ENCODE results near the gene ABTB1. TPM values are rescaled to one million over a fixed set of nuclear protein-coding genes. Genes with fewer than 3 reads are reported as not detected.
A peak's percentile ranks its signal among the peaks of the same experiment; 100 is the strongest.

Gene ABTB1
- 98.8 TPM for total RNA-seq

DNA sequence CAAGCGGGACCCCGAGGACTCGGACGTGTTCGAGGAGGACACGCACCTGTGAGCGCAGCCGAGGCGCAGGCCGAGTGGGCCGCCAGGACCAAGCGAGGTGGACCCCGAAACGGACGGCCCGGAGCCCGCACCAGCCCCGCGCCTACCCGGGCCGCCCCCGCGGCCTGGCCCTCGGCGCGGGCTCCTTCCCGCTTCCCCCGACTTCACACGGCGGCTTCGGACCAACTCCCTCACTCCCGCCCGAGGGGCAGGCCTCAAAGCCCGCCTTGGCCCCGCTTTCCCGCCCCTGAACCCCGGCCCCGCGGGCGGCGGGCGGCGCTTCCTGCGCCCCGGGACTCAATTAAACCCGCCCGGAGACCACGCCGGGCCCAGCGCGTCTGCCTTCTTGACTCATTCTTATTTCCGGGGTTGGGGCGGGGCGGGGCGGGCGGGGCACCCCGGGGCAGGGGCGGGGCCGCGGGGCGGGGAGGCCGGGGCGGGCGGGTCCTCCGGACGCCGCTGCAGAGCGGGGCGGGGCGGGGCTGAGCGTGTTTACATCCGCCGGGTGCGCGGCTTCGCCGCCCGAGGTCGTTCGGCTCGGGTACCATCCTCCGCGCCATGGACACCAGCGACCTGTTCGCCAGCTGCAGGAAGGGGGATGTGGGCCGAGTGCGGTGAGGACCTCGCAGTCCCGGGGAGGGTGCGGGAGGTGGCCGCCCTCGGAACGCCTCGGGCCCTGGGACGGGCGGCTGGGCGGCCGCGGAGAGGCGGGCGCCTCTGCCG lies at the start of gene ABTB1:
ABTB1 (plus strand) TSS at position 524 of the 762 bp plus-strand sequence; CDS start at position 598, 74 bp downstream.
- DNase-seq (ENCODE audit: low spot score) (peak; percentile 93), ATAC-seq (peak; percentile 82)
- intact Hi-C loops (cut with DNase I) = no loop called here

DNA sequence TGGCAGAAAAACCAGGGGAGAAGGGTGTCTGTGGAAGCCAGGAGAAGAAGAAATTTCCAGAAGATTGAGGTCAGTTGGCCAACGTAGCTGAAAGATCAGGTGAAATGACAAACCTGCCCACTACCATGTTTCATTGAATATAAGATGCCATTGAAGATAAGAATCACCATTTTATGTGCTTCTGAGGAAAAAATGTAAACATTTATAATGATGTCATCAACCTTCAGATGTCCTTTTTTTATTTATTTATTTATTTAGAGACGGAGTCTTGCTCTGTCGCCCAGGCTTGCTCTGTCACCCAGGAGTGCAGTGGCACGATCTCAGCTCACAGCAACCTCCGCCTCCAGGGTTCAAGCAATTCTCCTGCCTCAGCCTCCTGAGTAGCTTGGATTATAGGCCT lies 48.7 kb upstream of the ABTB1 start:
- intact Hi-C loops (cut with DNase I) = no loop called here
- no peak for DNase-seq (ENCODE audit: low spot score)
- no peak for ATAC-seq

DNA sequence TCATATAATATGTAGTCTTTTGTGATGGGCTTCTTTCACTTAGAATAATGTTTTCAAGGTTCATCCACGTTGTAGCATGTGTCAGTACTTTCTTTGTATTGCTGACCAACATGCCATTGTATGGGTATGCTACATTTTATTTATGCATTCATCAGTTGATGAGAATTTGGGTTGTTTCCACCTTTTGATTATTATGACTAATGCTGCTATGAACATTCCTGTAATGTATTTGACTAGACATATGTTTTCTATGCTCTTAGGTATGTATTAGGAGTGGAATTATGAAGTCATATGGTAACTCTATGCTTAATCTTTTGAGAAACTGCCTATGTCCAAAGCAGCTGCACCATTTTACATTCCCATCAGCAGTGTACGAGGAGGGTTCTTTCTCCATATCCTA lies 46.9 kb upstream of the ABTB1 start:
- ATAC-seq = no peak
- DNase-seq (ENCODE audit: low spot score) = no peak
- intact Hi-C loops (cut with DNase I) = no loop called here

DNA sequence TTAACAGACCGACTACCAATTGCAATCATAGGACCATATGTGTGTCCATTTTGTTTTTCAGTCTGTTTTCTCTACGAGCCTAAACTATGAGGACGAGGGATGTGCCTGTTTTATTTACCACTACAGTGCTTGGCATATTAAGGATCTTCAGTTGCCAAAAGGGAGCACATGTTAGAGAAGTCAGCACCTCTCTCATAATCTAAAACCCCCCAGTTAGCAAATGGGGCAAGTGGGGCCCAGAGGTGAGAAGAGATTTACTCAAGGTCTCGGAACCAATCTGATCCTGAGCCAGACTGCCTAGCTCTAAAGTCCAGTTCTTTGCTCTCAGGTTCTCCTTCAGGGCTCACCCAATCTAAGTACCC lies 44.3 kb upstream of the ABTB1 start:
- no peak for DNase-seq (ENCODE audit: low spot score)
- intact Hi-C loops (cut with DNase I) = no loop called here
- peak; percentile 36 for ATAC-seq

DNA sequence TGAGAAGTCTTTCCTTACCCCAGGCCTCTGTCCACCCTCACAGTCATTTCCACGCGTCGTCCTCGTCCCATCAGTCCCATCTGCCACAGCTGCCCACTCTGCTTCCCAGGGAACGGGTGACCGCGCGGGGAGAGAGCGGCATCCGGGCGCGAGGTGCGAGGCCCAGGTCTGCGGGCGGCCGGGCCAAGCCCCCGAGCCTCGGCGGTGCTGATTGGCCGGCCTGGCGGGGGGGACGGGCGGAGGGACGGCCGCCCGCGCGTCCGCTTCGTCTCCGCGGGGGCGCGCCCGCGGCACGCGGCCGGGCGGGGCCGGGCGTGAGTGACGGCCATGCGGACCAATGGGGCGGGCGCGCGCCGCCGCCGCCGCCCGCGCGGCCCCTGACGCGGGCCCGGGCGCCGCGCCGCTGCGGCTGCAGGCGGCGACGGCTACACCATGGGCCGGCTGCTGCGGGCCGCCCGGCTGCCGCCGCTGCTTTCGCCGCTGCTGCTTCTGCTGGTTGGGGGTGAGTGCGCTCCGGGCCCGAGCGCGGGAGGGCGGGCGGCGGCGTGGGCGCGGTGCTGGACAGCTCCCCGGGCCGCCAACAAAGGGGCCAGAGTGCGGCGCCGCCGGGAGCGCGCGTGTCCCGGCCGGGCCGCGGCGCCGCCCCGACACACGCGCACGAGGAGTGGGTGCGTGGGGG lies 43.8 kb upstream of the ABTB1 start, which contains the start of gene PODXL2:
PODXL2 (plus strand) TSS at position 398 of the 679 bp plus-strand sequence; CDS start at position 433, 35 bp downstream.
- ATAC-seq (peak; percentile 77), DNase-seq (ENCODE audit: low spot score) (peak; percentile 75)
- intact Hi-C loops (cut with DNase I) = no loop called here

DNA sequence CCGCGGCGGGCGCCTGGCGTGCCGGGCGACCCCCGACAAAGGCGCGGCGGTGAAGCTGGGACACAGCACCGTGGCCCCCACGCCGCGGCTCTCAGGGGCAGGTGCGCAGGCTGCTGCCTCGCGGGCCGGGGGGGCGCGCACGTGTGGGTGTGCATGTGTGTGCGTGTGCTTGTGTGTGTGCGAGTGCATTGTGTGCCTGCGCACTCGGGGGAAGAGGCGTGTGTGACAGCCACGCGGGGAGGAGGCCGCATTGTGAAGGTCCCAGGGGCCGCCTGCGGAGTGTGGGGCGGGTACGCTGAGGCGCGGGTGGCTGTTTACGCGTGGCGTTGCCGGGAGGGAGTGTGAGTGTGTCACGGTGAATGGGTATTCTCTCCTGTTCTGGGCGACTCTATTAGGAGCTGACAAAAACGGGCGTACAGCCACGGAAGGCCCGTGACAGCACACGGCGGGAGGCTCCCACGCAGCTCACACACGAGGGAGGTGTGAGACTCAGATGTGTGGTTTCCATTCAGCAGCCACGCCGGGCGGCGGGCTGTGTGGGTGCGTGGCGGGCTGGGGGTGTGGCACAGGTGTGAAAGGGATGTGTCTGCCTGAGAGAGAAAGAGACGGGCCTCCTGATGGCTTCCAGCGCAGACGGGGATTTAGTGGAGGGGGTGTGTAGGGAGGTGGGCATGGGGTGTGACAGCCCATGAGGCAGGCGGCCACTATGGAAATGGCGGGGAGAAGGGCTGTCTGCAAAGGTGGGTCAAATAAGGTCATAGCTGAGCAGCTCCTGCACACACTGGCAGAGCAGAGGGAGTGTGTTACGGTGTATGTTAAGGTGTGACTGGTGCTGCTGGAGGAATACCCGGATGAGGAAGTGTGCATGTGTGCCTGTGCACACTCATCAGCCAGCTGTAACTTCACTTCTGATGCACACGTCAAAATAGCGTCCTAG lies 43.0 kb upstream of the ABTB1 start:
- no peak for DNase-seq (ENCODE audit: low spot score)
- peak; percentile 53 for ATAC-seq
- intact Hi-C loops (cut with DNase I) = no loop called here

DNA sequence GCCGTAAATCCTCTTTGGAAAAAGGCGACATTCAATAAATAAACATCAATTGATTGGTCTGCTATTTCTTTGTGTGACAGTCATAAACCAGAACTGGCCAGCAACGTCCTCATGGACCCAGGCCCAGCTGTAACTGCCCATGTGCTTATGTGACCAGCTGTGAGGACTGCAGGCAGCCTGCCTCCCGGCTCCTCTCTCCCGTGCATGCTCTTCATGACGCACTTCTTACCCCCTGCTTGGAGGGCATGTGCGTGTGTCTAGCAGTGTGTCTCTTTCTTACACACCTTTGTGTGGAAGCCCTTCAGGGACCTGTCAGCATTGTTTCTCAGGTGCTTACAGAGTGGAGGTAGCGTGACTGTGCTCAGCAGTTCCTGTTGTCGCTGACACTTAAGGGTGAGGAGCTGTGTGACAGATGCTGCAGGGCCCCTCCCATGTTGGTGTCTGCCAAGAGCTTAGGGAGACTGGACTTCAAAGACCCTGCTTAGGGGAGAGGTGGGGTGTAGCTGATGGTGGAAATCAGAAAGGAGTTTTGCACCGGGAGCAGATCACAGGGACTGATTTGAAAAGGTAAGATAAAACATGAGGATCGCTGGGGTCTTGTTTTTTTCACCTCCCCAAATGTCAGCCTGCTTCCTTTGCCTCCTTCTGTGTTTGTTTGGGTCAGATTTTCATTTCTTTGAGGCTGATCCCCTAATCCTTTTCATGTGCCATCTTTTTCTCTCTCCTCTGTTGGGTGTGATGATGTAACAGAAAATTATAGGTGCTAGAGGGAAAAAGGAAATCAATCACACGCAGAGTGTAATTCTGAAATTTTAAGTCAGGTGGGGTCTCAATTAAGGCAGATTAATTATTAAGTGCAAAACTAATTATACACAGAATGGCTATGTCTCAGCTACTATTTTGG lies 41.7 kb upstream of the ABTB1 start:
- no peak for ATAC-seq
- intact Hi-C loops (cut with DNase I) = no loop called here

DNA sequence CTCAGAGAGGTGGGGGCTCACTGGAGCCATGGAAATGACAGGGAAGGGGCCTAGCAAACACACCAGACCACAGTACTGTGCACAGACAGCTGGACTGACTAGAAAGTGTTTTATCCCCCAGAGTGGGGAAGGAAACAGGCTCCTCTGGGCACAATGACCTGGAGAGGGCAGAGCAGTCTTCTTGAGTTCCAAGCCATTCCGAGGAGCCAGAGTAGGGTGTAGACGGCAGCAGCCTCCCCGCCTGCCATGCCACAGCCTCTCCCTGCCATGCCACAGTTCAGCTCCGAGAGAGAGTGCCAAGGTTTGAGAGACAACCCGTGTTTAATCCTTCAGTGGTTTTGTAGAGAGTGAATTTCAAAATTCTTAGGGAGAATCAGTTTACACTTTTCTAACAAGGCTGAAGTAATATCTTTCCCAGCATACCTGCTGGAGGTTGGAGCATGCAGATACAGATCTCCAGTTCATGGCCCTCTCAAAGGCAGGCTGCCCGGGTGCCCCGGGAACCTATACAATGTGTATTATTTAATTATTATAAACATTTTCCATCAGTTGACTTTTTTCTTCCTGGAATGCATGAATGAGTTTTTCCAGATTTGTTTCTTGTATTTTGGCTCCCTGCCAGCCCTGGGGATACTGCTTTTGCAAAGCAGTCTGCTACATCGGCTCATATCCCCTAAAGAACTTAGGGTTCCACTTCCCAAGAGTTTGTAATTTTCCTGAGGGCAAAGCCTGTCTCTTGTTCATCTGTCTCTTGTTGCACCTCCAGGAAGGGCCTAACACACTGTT lies 40.5 kb upstream of the ABTB1 start:
- DNase-seq (ENCODE audit: low spot score) = no peak
- ATAC-seq = no peak
- intact Hi-C loops (cut with DNase I) = no loop called here

More for the DNA sequence above, 41.7 kb upstream of the ABTB1 start:
- no peak for DNase-seq (ENCODE audit: low spot score)

DNA sequence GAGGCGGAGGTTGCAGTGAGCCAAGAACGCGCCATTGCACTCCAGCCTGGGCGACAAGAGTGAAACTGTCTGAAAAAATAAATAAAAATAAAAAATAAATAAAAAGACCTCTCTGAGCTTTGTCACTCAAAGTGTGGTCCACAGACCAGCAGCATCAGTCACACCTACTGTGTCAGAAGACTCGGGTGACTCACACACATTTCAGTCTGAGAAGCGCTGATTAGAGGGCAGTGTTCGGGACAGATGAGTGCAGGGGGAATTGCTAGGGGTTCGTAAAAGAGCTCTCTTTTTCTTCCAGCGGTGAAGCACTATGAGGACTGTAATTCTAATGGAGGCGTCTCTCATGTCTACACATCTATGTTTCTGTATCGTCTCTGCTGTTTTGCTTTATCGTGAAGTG lies 38.1 kb upstream of the ABTB1 start:
- intact Hi-C loops (cut with DNase I) = no loop called here
- no peak for ATAC-seq
- DNase-seq (ENCODE audit: low spot score) = no peak

DNA sequence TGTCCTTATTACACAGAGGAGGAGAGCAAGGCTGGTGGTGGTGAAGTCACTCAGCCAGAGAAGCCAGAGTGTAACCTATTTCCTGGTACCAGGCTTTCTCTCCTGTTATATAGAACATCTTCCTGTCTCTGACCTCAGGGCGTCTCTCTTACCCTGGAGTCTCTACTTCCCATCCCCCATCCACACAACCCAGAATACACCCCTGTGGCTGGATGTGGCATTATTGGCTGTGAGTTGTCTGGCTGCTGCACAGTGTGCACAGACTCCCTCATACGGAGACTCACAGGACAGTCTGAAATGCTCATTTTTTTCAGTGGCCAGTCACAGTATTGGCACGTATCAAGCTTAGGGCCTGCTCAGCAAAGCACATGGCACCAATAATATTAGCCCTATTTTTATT lies 35.2 kb upstream of the ABTB1 start:
- intact Hi-C loops (cut with DNase I) = no loop called here
- ATAC-seq = no peak
- DNase-seq (ENCODE audit: low spot score) = no peak

DNA sequence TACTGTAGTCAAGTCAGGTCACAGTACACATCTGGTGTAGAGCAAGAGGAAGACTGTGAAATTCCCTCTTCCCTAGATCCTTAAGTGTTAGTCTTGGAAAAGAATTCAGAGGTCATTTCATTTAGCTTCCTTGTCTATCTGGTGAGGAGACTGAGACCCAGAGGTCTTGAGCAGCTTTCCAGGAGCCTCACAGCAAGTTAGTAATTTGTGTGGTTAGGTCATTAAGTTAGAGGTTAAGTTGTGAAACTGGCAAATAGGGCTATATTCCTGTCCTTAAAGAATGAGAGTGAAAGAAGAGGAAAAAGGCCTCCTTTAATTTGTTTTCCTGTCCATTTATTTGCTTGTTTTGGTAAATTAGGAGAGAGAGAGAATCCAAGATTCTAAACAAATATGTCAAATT lies 34.8 kb upstream of the ABTB1 start:
- no peak for ATAC-seq
- DNase-seq (ENCODE audit: low spot score) = no peak
- intact Hi-C loops (cut with DNase I) = no loop called here

DNA sequence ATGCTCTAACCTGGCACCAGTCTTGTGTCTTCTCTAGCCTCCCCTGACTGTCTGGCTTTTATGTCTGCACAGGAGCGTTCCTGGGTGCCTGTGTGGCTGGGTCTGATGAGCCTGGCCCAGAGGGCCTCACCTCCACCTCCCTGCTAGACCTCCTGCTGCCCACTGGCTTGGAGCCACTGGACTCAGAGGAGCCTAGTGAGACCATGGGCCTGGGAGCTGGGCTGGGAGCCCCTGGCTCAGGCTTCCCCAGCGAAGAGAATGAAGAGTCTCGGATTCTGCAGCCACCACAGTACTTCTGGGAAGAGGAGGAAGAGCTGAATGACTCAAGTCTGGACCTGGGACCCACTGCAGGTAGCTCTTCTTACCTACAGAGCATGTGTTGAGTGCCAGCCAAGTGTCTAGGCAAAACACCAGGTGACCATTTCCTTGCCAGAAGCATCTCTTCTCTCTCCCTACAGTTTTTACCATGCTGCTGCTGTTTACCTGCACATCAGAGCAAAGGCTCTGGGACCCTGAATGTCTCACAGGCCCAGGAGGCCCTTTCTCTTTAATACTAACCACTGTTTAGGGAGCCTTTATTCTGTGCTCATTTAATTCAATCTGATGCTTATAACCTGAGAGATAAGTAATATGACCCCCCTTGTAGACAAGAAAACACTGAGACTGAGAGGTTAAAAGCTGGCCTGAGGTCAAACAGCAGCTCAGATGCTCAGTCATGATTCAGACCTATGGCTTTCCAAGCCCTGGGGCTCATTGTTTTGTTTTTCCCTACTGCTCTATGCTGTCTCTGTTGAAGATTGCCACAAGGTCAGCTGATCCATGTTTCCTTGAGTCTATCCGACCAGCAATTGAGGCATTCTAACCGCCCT lies 33.3 kb upstream of the ABTB1 start:
- no peak for ATAC-seq
- DNase-seq (ENCODE audit: low spot score) = no peak
- intact Hi-C loops (cut with DNase I) = no loop called here

DNA sequence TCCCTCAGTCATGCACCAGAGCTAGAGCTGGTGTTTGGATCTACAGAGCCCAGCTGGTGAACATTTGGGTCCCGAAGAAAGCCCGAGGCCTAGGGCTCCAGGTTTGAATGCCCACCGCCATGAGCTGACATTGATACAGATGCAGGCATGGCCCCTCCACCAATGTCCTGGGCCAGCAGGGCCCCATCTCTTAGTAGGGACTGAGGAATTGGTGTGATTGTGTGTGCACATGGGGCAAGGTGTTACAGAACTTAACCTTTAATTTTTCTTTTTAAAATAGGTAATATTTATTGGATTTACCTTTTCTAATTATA lies 32.8 kb upstream of the ABTB1 start:
- intact Hi-C loops (cut with DNase I) = no loop called here
- ATAC-seq = no peak
- no peak for DNase-seq (ENCODE audit: low spot score)

DNA sequence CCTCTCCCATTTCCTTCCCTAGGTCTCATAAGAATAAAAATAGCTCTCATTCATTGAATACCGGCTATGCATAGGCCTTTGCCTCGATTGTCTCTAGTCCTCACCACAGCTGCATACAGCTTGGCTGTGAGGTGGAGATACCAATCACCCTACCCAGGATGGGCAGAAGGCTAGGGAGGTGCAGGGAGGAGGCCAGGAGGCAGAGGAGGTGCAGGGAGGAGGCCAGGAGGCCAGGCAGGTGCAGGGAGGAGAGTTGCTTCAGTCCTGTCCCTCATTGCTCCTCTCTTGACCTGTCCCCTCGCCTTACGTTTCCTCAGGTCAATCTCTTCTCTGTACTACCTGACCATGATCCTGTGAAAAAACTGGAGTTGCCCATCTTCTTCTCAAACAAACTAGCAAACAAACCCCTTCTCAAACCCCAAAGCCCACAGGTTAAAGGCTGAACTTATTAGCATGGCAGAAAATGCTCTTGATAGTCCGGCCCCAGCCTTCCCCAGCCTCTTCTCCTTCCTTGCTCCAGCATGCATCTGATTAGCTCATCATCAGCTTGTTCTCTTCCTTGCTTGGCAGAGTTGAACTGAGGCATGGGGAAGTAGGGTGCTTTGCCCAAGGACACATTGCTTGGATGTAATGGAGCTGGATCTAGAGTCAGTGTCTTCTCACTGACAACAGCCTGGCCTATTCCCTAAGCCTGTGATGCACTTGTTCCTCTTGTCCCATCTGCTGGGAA lies 27.9 kb upstream of the ABTB1 start:
- intact Hi-C loops (cut with DNase I) = no loop called here
- DNase-seq (ENCODE audit: low spot score) = no peak
- ATAC-seq = no peak

DNA sequence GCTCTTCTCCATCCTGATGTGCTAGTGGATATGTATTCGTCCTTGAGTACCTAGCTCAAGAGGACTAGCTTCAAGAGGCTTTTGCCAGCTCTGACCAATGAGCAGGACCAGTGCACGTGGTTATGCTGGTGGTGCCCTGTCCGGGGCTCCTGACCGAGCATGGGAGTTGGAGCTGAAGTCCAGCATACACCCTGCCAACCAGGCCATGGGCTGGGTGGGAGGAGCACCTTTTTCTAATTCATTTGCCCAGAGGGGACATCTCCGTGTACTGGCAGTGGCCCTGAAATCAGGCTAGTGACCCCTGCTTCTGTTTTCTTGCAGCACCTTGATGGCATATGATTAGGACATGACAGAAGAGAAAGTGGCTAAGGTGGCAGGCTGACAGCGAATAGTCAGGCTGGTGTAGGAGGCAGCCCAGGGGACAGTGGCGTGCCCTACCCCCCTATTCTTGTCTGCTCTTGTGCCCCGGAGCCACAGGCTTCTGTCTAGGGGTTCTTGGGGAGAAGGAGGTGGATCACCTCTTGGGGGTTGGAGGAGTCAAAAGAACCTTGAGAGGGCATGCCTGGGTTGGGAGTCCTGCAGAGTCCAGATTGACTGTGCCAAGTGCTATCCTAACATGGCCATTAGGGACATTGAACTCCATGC lies 27.3 kb upstream of the ABTB1 start:
- DNase-seq (ENCODE audit: low spot score) = no peak
- intact Hi-C loops (cut with DNase I) = no loop called here

DNA sequence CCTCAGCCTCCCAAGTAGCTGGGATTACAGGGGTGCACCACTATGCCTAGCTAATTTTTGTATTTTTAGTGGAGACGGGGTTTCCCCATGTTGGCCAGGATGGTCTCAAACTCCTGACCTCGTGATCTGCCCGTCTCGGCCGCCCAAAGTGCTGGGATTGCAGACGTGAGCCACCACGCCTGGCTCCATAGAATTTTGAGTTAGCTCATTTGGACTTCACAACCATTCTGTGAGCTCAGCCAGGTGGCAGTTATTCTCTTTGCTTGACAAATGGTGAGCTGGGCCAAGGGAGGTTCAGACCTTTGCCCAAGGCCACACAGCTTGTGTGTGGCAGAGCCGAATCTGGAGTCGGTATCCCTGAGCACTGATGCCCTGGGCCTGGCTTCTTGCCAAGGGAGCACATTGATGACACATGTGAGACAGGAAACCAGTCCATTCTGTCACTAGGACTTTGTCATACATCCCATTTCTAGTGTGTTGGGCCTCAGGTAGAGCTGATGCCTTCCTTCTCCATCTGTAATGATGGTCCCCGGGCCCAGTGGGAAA lies 26.2 kb upstream of the ABTB1 start:
- DNase-seq (ENCODE audit: low spot score) = no peak
- intact Hi-C loops (cut with DNase I) = no loop called here
- no peak for ATAC-seq

More for the DNA sequence above, 27.3 kb upstream of the ABTB1 start:
- ATAC-seq = no peak
